Liver (tissue), 9 donors: ENCODE measurements around the gene LCN10. TPM values are rescaled to one million over a fixed set of nuclear protein-coding genes. Genes with fewer than 3 reads are reported as not detected.
A peak's percentile ranks its signal among the peaks of the same experiment; 100 is the strongest.

ENCODE experiments used
- DNase-seq: peaks from one replicate; pipeline ENCODE4 v3.0.0-alpha.2; 2017; ENCODE audit warnings: low spot score
- H3K27ac ChIP-seq, 2 donors: one replicate each; pipeline ENCODE4 v1.7.0; 2013; ENCODE audit warnings: inconsistent platforms in 2 of 2, low read length in 2 of 2, control low read depth in 1 of 2, low read depth in 1 of 2, mild to moderate bottlenecking in 1 of 2
- H3K27me3 ChIP-seq, 4 donors: one replicate each; pipeline versions ENCODE4 v1.6.1 to v1.7.0; 2013; ENCODE audit warnings: low read length in 3 of 4, inconsistent platforms in 1 of 4, mild to moderate bottlenecking in 1 of 4, moderate library complexity in 1 of 4; ENCODE audit not compliant: control insufficient read depth in 4 of 4, insufficient read depth in 4 of 4
- H3K36me3 ChIP-seq, 4 donors: one replicate each; pipeline versions ENCODE4 v1.6.1 to v1.7.0; 2013; ENCODE audit warnings: low read length in 3 of 4, mild to moderate bottlenecking in 3 of 4, low read depth in 1 of 4, moderate library complexity in 1 of 4; ENCODE audit not compliant: control insufficient read depth in 4 of 4, insufficient read depth in 3 of 4
- H3K4me1 ChIP-seq, 4 donors: one replicate each; pipeline versions ENCODE4 v1.6.1 to v1.7.0; 2013; ENCODE audit warnings: low read length in 3 of 4, mild to moderate bottlenecking in 3 of 4, moderate library complexity in 1 of 4; ENCODE audit not compliant: control insufficient read depth in 4 of 4, insufficient read depth in 4 of 4
- H3K4me3 ChIP-seq, 3 donors: one replicate each; pipeline versions ENCODE4 v1.6.1 to v1.7.0; 2013; ENCODE audit warnings: low read length in 3 of 3, control low read depth in 1 of 3, low read depth in 1 of 3, mild to moderate bottlenecking in 1 of 3
- H3K9ac ChIP-seq, 2 donors: one replicate each; pipeline ENCODE4 v1.7.0; 2013; ENCODE audit warnings: low read length in 2 of 2, mild to moderate bottlenecking in 2 of 2, moderate library complexity in 2 of 2, control low read depth in 1 of 2, low read depth in 1 of 2
- H3K9me3 ChIP-seq, 4 donors: one replicate each; pipeline versions ENCODE4 v1.6.1 to v1.7.0; 2013; ENCODE audit warnings: low read length in 3 of 4; ENCODE audit not compliant: control insufficient read depth in 4 of 4
- ATF3 ChIP-seq: IDR thresholded peaks from 2 replicates; pipeline ENCODE4 v1.6.1; 2016; ENCODE audit warnings: antibody characterized with exemption
- CTCF ChIP-seq: fragments of 150-350 bp; IDR thresholded peaks from 2 replicates; pipeline ENCODE4 v1.5.1; 2017; ENCODE audit warnings: improper control_type of control experiment, low read depth, low read length; ENCODE audit not compliant: missing input control
- FOXA1 ChIP-seq: IDR thresholded peaks from 2 replicates; pipeline ENCODE4 v1.6.1; 2016; ENCODE audit warnings: antibody characterized with exemption
- HNF4A ChIP-seq, 2 donors: conservative IDR thresholded peaks; 2 replicates each; pipeline ENCODE4 v1.6.1; 2016; ENCODE audit warnings: antibody characterized with exemption in 2 of 2, mild to moderate bottlenecking in 2 of 2
- HNF4G ChIP-seq: IDR thresholded peaks from 2 replicates; pipeline ENCODE4 v1.6.1; 2016; ENCODE audit warnings: antibody characterized with exemption
- MAX ChIP-seq: IDR thresholded peaks from 2 replicates; pipeline ENCODE4 v1.6.1; 2016; ENCODE audit warnings: antibody characterized with exemption
- NR2F2 ChIP-seq: IDR thresholded peaks from 2 replicates; pipeline ENCODE4 v1.6.1; 2016; ENCODE audit warnings: antibody characterized with exemption
- RAD21 ChIP-seq, 2 donors: IDR thresholded peaks; 2 replicates each; pipeline ENCODE4 v1.6.1; 2016; ENCODE audit warnings: antibody characterized with exemption in 2 of 2, mild to moderate bottlenecking in 2 of 2
- REST ChIP-seq: IDR thresholded peaks from 2 replicates; pipeline ENCODE4 v1.6.1; 2016; ENCODE audit warnings: antibody characterized with exemption, mild to moderate bottlenecking
- SP1 ChIP-seq: IDR thresholded peaks from 2 replicates; pipeline ENCODE4 v1.6.1; 2018; ENCODE audit warnings: antibody characterized with exemption, mild to moderate bottlenecking
- TAF1 ChIP-seq: conservative IDR thresholded peaks from 2 replicates; pipeline ENCODE4 v1.6.1; 2016; ENCODE audit warnings: antibody characterized with exemption, mild to moderate bottlenecking
- WGBS: extraction: QIAGEN DNeasy Blood & Tissue Kit; methylation state at CpG from one replicate; pipeline ENCODE4 v1.1.7; 2013; 5-methylcytosine and 5-hydroxymethylcytosine counted together
- polyA plus RNA-seq, 2 donors: library from polyadenylated mRNA; stranded (reverse) in 1 of 2; unstranded in 1 of 2; fragments of 200-250 nt in 1 of 2; fragments of >200 nt in 1 of 2; fragmentation: Nextera tagmentation in 1 of 2; extraction: Ambion mirVana in 1 of 2; gene quantifications; one replicate each; pipeline versions ENCODE4 v1.2.1 to v1.2.3, GENCODE V29; 2013 to 2015
- total RNA-seq, 2 donors: library from RNA; depleted of rRNA; stranded (reverse); fragments of >200 nt; gene quantifications; one replicate each; pipeline ENCODE4 v1.2.3, GENCODE V29; 2014
- donor health status: healthy.
- donor health status: healthy.
- donor health status: healthy.
- donor health status: healthy.
- donor health status: healthy.

The LCN10 gene
- total and polyA plus RNA-seq, 4 donors = 0.08 to 0.14 (median 0.11) TPM

GRCh38 chr9:136763649-136764035, 20.9 kb upstream of the LCN10 start:
- 92% methylated on average over 14 of the region's 14 CpGs for WGBS
- TF ChIP-seq MAX (no peak), SP1 (no peak), HNF4A (conservative IDR thresholded peaks at IDR 0.05) (no peak), FOXA1 (no peak), ATF3 (no peak), RAD21 (IDR thresholded peaks at IDR 0.05) (no peak), CTCF (no peak), REST (no peak), TAF1 (no peak), NR2F2 (no peak)
- Histone ChIP-seq H3K27ac (no peak overlapping the region), H3K4me3 (no peak overlapping the region), H3K9ac (no peak overlapping the region), H3K4me1 (no peaks in the 10 kb centered on the region), H3K36me3 (no peaks in the 10 kb centered on the region), H3K27me3 (no peaks in the 10 kb centered on the region), H3K9me3 (no peaks in the 10 kb centered on the region)
- DNase-seq = no peak

- peak; percentile 80 for DNase-seq
- no peaks in the 10 kb centered on the region for H3K27me3 ChIP-seq
- WGBS = 38% methylated on average over 37 of the region's 37 CpGs
- TF ChIP-seq HNF4G (no peak), CTCF (no peak), REST (no peak)
- no peaks in the 10 kb centered on the region for H3K9me3 ChIP-seq
- H3K9ac ChIP-seq = no peak overlapping the region
- no peaks in the 10 kb centered on the region for H3K36me3 ChIP-seq
- H3K4me1 ChIP-seq = no peaks in the 10 kb centered on the region
- no peak overlapping the region for H3K27ac ChIP-seq
- no peak overlapping the region for H3K4me3 ChIP-seq
Measured at GRCh38 chr9:136762915-136763648, 20.3 kb upstream of the LCN10 start.
